Neural progenitor cell (in vitro differentiated cells): ENCODE results near the gene POU6F2. TPM values are rescaled to one million over a fixed set of nuclear protein-coding genes. Genes with fewer than 3 reads are reported as not detected.

Experiments used
- DNase-seq: peaks from one replicate; pipeline ENCODE4 v3.0.0-alpha.2; 2016; ENCODE audit warnings: low spot score
- H2AFZ ChIP-seq: fragments of 200-600 bp; sonication (generic); replicated peaks from 2 replicates; pipeline ENCODE4 v1.6.1; 2016; ENCODE audit warnings: antibody characterized with exemption
- H3F3A ChIP-seq: fragments of 200-600 bp; sonication (generic); 2 replicates; pipeline ENCODE4 v1.6.1; 2016; ENCODE audit warnings: antibody characterized with exemption, low read depth
- H3K27ac ChIP-seq: fragments of 200-600 bp; sonication (generic); 2 replicates; pipeline ENCODE4 v1.5.1; 2016; ENCODE audit warnings: mild to moderate bottlenecking
- H3K27me3 ChIP-seq: fragments of 200-600 bp; sonication (generic); 2 replicates; pipeline ENCODE4 v1.6.1; 2016; ENCODE audit warnings: mild to moderate bottlenecking, moderate library complexity
- H3K36me3 ChIP-seq: fragments of 200-600 bp; sonication (generic); 2 replicates; pipeline ENCODE4 v1.5.1; 2016
- H3K4me1 ChIP-seq: fragments of 200-600 bp; sonication (generic); 2 replicates; pipeline ENCODE4 v1.6.1; 2016; ENCODE audit warnings: mixed run types
- H3K4me2 ChIP-seq: fragments of 200-600 bp; sonication (generic); 2 replicates; pipeline ENCODE4 v1.6.1; 2016
- H3K4me3 ChIP-seq: fragments of 200-600 bp; sonication (generic); 2 replicates; pipeline ENCODE4 v1.5.1; 2016
- H3K79me2 ChIP-seq: fragments of 200-600 bp; sonication (generic); 2 replicates; pipeline ENCODE4 v1.6.1; 2016; ENCODE audit warnings: low read depth
- H3K9ac ChIP-seq: fragments of 200-600 bp; sonication (generic); 2 replicates; pipeline ENCODE4 v1.6.1; 2016
- H3K9me3 ChIP-seq: fragments of 200-600 bp; sonication (generic); 2 replicates; pipeline ENCODE4 v1.5.1; 2016; ENCODE audit warnings: low read depth
- H4K20me1 ChIP-seq: fragments of 200-600 bp; sonication (generic); 2 replicates; pipeline ENCODE4 v1.6.1; 2016; ENCODE audit warnings: low read depth
- H3K27ac Mint-ChIP-seq: 3 replicates; pipeline ENCODE4 v1.8.0; 2021; ENCODE audit warnings: mixed read lengths
- H3K27me3 Mint-ChIP-seq: 2 replicates; pipeline ENCODE4 v1.8.0; 2022; ENCODE audit warnings: low read depth, mild to moderate bottlenecking, inconsistent platforms, moderate library complexity, mixed read lengths; ENCODE audit not compliant: insufficient read depth
- H3K36me3 Mint-ChIP-seq: 3 replicates; pipeline ENCODE4 v1.8.0; 2021; ENCODE audit warnings: mixed read lengths
- H3K4me1 Mint-ChIP-seq: 3 replicates; pipeline ENCODE4 v1.8.0; 2021; ENCODE audit warnings: mixed read lengths
- H3K4me3 Mint-ChIP-seq: 3 replicates; pipeline ENCODE4 v1.8.0; 2021; ENCODE audit warnings: mild to moderate bottlenecking, moderate library complexity, mixed read lengths
- H3K9me3 Mint-ChIP-seq: 3 replicates; pipeline ENCODE4 v1.8.0; 2020; ENCODE audit warnings: mixed read lengths
- CTCF ChIP-seq: fragments of 200-600 bp; sonication (generic); IDR thresholded peaks from 2 replicates; pipeline ENCODE4 v1.5.1; 2017; ENCODE audit warnings: antibody characterized with exemption, mild to moderate bottlenecking
- EZH2 ChIP-seq: fragments of 200-600 bp; sonication (generic); IDR thresholded peaks from 2 replicates; pipeline ENCODE4 v1.6.1; 2017; ENCODE audit warnings: antibody characterized with exemption, mild to moderate bottlenecking, moderate library complexity
- EZH2phosphoT487 ChIP-seq: fragments of 200-600 bp; sonication (generic); IDR thresholded peaks from 2 replicates; pipeline ENCODE4 v1.6.1; 2017; ENCODE audit warnings: antibody characterized with exemption
- total RNA-seq: library from RNA; depleted of rRNA; stranded (reverse); fragments of >200 nt; gene quantifications from 2 replicates; pipeline ENCODE4 v1.2.3, GENCODE V29; 2015; ENCODE audit warnings: low replicate concordance

The POU6F2 gene
- total RNA-seq, 1 donor from 2014 or later = 3.4 TPM

DNA sequence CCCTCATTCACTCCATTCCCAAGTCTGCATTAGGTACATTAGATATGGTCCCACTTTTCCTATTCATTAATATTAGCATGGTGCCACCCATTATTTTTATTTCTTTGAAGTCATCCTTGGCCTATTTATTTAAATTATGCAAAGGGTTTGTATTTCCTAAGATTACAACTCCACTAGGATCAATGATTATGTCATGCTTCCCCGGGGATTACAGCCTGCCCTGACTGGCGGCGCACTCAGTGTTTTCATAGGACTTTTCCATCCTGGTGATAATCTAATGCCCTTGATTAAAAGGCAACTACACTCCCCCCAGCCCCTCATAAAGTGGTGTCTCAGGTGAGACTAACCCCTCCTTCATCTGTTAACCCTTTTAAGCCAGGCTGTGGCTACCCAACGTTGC, 187.2 kb downstream of the POU6F2 start:
- H2AFZ ChIP-seq = no peak overlapping the region
- Mint-ChIP-seq H3K27ac (no peak overlapping the region), H3K36me3 (no peaks in the 10 kb centered on the region), H3K27me3 (peaks cover 2% of the 10 kb centered on the region), H3K4me3 (no peak overlapping the region), H3K9me3 (no peaks in the 10 kb centered on the region), H3K4me1 (peaks cover 8% of the 10 kb centered on the region)
- no peak overlapping the region for H3K4me2 ChIP-seq
- H3K27ac ChIP-seq = no peak overlapping the region
- no peaks in the 10 kb centered on the region for H4K20me1 ChIP-seq
- H3K9me3 ChIP-seq = no peaks in the 10 kb centered on the region
- no peaks in the 10 kb centered on the region for H3K36me3 ChIP-seq
- no peak for TF ChIP-seq EZH2phosphoT487
- TF ChIP-seq EZH2 = no peak
- no peak for TF ChIP-seq CTCF
- no peak overlapping the region for H3K9ac ChIP-seq
- H3K4me1 ChIP-seq = no peaks in the 10 kb centered on the region
- no peak for DNase-seq
- H3K79me2 ChIP-seq = no peaks in the 10 kb centered on the region
- no peaks in the 10 kb centered on the region for H3K27me3 ChIP-seq
- no peaks in the 10 kb centered on the region for H3F3A ChIP-seq
- no peak overlapping the region for H3K4me3 ChIP-seq

- no peaks in the 10 kb centered on the region for H3K79me2 ChIP-seq
- no peak for DNase-seq
- H3K27me3 ChIP-seq = no peaks in the 10 kb centered on the region
- no peak overlapping the region for H2AFZ ChIP-seq
- H3K4me3 ChIP-seq = no peak overlapping the region
- no peak overlapping the region for H3K4me2 ChIP-seq
- Mint-ChIP-seq H3K27ac (no peak overlapping the region), H3K4me1 (peaks cover 4% of the 10 kb centered on the region), H3K9me3 (no peaks in the 10 kb centered on the region), H3K4me3 (no peak overlapping the region), H3K36me3 (no peaks in the 10 kb centered on the region), H3K27me3 (peaks cover 2% of the 10 kb centered on the region)
- no peaks in the 10 kb centered on the region for H4K20me1 ChIP-seq
- no peak for TF ChIP-seq EZH2
- no peak for TF ChIP-seq EZH2phosphoT487
- no peak for TF ChIP-seq CTCF
- no peaks in the 10 kb centered on the region for H3K9me3 ChIP-seq
- H3K36me3 ChIP-seq = no peaks in the 10 kb centered on the region
- no peaks in the 10 kb centered on the region for H3K4me1 ChIP-seq
- H3F3A ChIP-seq = no peaks in the 10 kb centered on the region
- no peak overlapping the region for H3K27ac ChIP-seq
- no peak overlapping the region for H3K9ac ChIP-seq
Measured at GRCh38 chr7:39168403-39169098, 190.8 kb downstream of the POU6F2 start.

DNA sequence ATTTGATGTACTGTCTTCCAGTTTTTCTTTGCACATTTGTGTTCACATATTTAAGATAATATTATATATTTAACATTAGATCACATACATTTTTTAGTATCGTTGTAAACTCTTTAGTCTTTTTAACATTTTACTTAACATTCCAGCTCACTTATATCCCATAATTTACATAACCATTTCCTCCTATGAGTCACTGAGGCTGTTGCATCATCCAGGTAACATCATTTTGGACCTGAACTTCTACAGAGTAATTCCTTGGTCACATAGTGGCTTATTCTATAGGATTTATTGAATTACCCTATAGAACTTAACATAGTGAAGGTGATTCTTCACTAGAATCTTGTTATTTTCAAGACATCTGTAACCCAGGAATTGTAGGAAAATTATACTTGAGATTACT, 194.4 kb downstream of the POU6F2 start:
- no peak overlapping the region for H2AFZ ChIP-seq
- Mint-ChIP-seq H3K9me3 (no peaks in the 10 kb centered on the region), H3K4me3 (no peak overlapping the region), H3K36me3 (no peaks in the 10 kb centered on the region), H3K4me1 (no peaks in the 10 kb centered on the region), H3K27me3 (peaks cover 3% of the 10 kb centered on the region), H3K27ac (no peak overlapping the region)
- H3K4me1 ChIP-seq = no peaks in the 10 kb centered on the region
- H3K36me3 ChIP-seq = no peaks in the 10 kb centered on the region
- no peak overlapping the region for H3K4me3 ChIP-seq
- H3K27ac ChIP-seq = no peak overlapping the region
- no peaks in the 10 kb centered on the region for H4K20me1 ChIP-seq
- no peak overlapping the region for H3K9ac ChIP-seq
- H3K27me3 ChIP-seq = no peaks in the 10 kb centered on the region
- H3K4me2 ChIP-seq = no peak overlapping the region
- DNase-seq = no peak
- no peaks in the 10 kb centered on the region for H3F3A ChIP-seq
- H3K79me2 ChIP-seq = no peaks in the 10 kb centered on the region
- no peaks in the 10 kb centered on the region for H3K9me3 ChIP-seq
- no peak for TF ChIP-seq CTCF
- no peak for TF ChIP-seq EZH2phosphoT487
- TF ChIP-seq EZH2 = no peak
